HG02798 (cell line): ENCODE data around the gene TSR2.
A peak's percentile ranks its signal among the peaks of the same experiment; 100 is the strongest.

Experiments
- ATAC-seq: cut with Tn5 transposase; IDR thresholded peaks from one replicate; pipeline ENCODE4 v1.9.1; 2021; ENCODE audit warnings: mild to moderate bottlenecking; ENCODE audit not compliant: unreplicated experiment, poor library complexity

Gene TSR2, protein sequence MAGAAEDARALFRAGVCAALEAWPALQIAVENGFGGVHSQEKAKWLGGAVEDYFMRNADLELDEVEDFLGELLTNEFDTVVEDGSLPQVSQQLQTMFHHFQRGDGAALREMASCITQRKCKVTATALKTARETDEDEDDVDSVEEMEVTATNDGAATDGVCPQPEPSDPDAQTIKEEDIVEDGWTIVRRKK

GRCh38 chrX:54439960-54440871 is at the start of gene TSR2:
TSS of gene TSR2 (plus strand) at chrX:54440404. CDS start at chrX:54440422, 18 bp downstream.
- ATAC-seq, result peak; percentile 99

DNA sequence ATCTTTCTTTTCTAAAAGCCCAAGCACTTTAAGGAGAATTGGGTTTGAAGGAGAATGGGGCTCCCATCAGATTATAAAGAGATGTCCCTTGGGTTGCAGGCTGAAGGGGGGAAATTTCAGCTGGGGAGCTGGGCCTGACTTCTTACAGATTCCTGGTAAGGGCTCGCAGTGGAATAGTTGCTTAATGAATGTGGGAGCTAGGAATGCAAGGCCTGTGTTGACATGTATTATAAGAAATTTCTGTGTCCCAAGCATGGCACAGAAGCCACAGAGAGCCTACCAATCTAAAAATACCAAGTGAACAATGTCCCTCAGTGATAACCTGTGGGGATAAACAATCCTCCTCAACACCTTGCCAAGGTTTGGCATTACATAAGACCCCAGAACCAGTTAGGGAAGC is 43.1 kb upstream of the TSR2 start:
- no peak for ATAC-seq

- ATAC-seq, result no peak
These were observed 32.9 kb upstream of the TSR2 start for GRCh38 chrX:54407266-54407665.

DNA sequence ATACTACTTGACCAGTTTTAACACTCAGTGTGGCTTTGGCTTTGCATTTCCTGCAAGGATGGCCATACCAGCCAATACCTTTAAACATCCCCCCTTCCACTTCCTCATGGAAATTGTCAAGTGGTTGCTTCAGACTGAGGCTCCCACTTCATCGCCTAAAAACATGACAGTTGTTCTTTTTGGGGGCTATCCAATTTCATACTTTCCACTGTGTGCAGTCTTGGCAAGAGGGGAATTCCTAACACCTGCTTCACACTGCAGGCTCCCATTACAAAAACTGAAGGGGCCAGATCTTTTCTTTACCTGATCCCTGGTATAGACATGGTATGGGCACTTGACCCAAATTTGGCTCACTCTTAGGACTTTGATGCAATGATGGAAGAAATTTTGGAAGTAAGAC is 28.5 kb upstream of the TSR2 start:
- no peak for ATAC-seq

- no peak for ATAC-seq
These were observed 26.5 kb upstream of the TSR2 start for GRCh38 chrX:54413753-54414152.

DNA sequence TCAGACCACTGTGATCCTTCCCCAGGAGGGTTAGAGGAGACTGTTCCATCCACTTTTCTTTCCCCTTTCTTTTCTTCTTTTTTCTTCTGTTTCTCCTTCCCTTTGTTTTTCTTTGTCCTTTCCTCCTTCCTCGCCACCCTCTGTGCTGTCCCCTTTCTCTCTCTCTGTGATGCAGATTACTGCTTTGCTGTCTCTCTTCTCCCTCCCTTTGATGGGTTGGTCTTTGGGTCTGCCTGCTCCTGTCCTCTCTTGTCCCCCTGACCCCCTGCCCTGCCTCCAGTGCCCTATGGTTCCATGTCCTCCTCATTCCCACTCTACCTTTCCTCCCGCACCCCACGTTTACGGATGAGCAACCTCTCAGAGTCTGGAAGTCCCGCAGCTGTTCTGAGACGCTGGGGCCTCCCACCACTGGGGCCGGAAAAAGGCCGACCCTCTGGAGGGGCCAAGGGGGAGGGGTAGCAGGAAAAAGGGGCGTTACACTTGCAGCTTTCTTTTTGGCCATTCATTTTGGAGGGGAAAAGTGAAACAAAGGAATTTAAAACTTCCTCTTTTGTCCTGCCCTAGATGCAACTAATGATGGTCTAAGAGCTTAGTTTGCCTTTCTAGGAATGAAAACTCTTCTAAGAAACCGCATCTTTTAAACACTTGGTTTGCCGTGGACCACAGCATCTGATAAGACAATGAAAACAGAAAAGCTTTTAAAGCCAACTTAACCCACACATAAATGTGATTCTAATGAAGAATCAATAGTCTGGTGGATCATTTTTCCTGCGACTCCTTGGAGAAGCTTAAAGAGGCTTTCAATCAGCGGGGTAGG is 24.5 kb upstream of the TSR2 start:
- no peak for ATAC-seq

- ATAC-seq, result no peak
These were observed 23.2 kb upstream of the TSR2 start for GRCh38 chrX:54416965-54417364.

DNA sequence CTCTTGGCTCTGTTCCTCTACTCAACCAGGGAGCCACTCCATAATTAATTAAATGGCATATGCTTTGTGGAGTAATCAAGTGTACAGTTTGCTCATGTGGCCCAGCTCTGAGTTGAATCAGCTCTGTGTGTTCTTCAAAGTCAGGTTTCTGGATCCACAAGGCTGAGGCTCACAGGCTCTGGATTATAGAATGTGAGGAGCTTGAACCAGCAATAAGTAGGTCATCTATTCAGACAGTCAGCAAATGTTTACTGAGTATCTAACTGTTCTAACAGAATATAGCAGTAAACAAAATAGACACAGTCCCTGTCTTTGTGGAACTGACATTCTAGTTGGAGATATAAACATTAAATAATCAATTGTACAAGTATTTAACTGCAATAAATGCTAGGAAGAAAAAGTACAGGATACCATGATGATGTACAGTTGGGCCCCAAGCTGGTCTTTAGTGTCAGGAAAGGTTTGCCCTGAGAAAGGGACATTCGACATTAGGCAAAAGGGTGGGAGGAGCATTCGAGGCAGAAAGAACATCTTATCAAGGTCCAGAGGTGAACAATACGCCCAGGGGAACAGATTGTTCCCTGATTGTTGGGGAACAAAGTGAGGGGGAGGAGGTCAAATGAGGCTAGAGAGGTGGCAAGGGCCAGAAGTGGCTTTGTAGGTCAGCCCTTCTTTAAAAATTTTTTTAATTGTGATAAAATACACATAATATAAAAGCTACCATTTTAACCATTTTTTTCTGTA is 20.5 kb upstream of the TSR2 start:
- ATAC-seq, result no peak

DNA sequence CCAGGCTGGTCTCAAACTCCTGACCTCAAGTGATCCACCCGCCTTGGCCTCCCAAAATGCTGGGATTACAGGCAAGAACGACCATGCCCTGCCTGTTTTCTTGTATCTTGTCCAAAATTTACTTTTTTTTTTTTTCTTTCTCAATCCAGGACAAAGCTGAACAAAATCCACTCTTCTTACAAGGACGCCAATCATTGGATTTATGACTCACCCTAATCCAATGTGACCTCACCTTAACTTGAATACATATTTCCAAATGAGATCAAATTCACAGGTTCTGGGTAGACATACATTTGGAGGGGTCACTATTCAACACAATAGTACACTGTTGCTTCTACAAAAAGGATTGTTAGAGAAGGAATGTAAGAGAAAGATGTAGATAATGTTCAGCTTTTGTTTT is 18.0 kb upstream of the TSR2 start:
- ATAC-seq, result no peak

GRCh38 chrX:54423161-54423888 is 16.9 kb upstream of the TSR2 start:
- no peak for ATAC-seq

GRCh38 chrX:54427837-54428424 is 12.3 kb upstream of the TSR2 start:
- ATAC-seq, result no peak

- ATAC-seq, result no peak
These were observed 9.7 kb upstream of the TSR2 start for GRCh38 chrX:54430519-54430918.

DNA sequence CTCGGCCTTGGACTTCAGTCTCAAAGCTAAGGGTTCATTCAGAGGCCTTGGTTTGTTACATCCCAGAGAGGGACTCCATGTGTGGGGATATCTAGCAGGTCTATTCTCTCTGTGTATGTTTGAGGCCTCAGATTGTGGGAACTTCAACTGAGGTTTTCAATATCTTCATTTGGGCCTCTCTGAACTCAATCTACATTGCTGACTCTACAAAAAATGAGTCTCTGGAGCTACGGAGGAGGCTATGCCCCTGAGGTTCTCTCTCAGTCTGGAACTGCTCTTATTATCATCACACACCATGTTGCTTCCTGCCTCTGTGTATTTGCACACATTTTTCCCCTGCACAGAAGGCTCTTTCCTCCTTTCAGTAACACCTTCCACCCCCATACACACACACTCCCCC is 5.1 kb upstream of the TSR2 start:
- no peak for ATAC-seq

DNA sequence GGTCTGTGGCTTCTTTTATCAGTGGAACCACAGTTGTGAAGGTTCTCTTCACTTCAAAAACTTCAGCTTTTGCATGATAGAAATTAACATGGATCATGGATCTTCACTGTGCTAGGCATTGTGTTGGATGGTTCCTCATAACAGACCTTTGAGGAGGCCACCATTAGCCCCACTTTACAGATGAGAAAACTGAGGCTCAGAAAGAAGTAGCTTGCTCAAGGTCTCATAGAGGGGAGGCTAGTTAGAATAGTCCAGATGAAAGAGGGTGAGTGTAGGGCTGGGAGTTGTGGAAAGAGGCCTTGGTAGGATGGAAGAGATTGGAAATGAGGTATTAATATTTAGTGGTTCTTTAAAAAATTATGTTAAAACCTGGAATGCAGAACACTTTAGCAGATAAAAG is 2.6 kb downstream of the TSR2 start:
- ATAC-seq, result no peak

DNA sequence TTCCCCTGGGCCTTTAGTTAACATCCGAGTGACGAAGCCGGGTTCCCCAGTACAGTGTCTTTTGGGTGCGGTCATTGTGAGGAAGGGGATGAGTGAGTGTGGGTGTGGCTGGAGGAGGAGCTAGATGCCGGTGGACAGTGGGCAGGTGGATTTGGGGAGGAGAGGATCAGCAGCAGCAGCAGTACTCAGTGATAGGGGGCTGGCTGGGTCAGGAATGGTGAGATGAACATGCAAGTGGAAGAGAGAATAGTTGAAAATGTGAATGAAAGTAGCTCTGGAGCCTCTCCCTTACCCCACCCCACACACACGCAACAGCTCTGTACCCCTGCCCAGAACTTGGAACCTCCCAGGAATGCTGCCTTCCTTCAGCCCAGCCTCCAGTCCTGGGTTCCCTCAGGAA is 4.5 kb downstream of the TSR2 start:
- no peak for ATAC-seq

DNA sequence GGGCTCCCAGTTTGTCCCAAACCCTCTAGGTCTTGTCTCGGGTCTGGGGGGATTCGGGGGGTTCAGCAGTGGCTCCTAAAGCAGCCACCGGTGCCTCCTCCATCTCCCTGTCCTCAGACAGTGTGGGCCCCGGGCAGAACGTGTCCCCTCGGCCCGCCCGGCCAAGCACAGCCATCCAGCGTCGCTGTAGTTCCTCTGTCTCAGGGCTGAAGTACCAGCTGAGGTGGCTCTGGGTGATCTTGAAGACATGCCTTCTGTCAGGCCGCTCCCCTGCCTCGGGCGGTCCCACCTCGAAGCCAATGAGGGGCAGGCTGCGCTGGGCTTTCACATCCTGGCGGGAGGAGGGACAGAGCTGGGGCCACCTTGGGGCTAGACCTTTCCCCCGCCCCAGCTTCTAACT is 5.9 kb downstream of the TSR2 start:
- no peak for ATAC-seq

DNA sequence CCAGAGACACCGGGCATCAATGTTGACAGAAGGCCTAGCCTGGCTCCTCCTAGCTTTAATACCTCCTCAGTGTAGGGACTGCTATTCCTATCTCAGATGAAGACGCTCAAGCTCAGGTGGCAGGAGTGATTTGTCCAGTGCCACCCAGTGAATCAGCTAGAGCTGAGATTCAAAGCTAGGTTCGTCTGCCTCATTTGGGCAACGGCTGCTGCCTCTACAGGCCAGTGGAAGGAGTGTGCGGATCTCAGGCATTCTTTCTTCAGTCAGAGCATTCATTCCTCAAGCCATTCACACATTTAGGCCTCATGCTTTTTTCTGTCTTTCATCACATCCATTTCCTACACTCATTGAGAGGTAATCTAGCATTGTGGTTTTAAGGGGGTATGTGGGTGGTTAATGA is 7.3 kb downstream of the TSR2 start:
- ATAC-seq, result no peak

GRCh38 chrX:54449929-54450328 is 9.7 kb downstream of the TSR2 start:
- no peak for ATAC-seq

GRCh38 chrX:54452920-54453319 is 12.7 kb downstream of the TSR2 start:
- ATAC-seq, result no peak
